ENCODE measurements around the gene CEACAM16.
"Not testable (repeated sequence)": the region's sequence is repeated elsewhere in the genome, so short reads cannot be mapped to it uniquely, and the experiment has no call there.

- TF ChIP-seq CTCF (conservative IDR thresholded peaks at IDR 0.05); EZH2 (IDR thresholded peaks at IDR 0.05; ENCODE audit: low read depth): not testable (repeated sequence)
These were observed 14.6 kb upstream of the CEACAM16 start for GRCh38 chr19:44684396-44684795.
